ENCODE measurements around the gene SLC29A4. TPM values are rescaled to one million over a fixed set of nuclear protein-coding genes. Genes with fewer than 3 reads are reported as not detected.

SLC29A4 gene
- total and polyA plus RNA-seq, 10 donors: 0.33 to 2.9 (median 2.2) TPM

DNA sequence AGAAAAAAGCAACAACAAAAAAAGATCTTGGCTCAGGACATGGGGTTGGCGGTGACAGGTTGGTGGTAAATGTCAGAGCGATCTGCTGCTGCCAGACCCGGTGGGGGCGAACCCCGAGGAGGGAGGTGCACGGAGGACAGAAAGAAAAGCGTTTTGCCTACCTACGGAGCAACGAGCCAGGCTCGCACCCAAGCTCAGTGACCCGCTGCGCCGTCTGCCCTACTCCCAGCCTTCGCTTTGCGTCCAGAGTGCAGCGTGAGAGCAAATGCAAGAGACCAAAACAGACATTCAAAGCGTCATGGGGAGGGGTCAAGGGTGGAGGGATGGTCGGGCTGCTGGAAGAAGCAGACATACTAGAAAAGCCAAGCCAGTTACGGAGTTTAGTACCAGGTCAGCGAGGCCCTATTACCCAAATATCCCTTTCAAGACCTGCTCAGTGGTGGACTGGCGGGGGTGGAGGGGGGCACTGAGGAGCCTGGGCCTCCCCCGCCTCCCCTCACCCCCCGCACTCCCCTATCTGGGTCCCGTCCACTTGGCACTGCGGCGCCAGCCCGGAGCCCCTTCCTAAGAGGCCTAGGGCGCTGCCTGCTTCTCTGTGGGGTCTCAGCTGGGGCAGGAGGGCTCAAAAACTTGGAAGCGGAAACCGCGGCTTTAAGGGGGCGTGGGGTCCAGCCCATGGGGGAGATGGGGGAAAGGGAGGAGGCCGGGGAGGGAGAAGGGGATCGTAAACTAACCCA, 66.9 kb downstream of the SLC29A4 start:
- Histone ChIP-seq H3K4me1 (peaks cover 0 to 14% (median 7%) of the 10 kb centered on the region in 6 donors), H3K27me3 (replicated peaks in 1 of 7) (no peaks in the 10 kb centered on the region), H3K36me3 (peaks cover 3 to 100% (median 65%) of the 10 kb centered on the region in 6 donors), H3K9me3 (peaks cover 0 to 6% (median 4%) of the 10 kb centered on the region in 8 donors), H3K27ac (no peak overlapping the region), H3K4me3 (no peak overlapping the region)
- intact Hi-C loops (cut with DNase I; ENCODE audit: low total_unique reads): no loop called here
- 86 to 93% (median 89%) methylated on average over 27 to 34 of the region's 34 CpGs for WGBS, 5 donors
- DNase-seq: no peak
- TF ChIP-seq, protein P1, sequence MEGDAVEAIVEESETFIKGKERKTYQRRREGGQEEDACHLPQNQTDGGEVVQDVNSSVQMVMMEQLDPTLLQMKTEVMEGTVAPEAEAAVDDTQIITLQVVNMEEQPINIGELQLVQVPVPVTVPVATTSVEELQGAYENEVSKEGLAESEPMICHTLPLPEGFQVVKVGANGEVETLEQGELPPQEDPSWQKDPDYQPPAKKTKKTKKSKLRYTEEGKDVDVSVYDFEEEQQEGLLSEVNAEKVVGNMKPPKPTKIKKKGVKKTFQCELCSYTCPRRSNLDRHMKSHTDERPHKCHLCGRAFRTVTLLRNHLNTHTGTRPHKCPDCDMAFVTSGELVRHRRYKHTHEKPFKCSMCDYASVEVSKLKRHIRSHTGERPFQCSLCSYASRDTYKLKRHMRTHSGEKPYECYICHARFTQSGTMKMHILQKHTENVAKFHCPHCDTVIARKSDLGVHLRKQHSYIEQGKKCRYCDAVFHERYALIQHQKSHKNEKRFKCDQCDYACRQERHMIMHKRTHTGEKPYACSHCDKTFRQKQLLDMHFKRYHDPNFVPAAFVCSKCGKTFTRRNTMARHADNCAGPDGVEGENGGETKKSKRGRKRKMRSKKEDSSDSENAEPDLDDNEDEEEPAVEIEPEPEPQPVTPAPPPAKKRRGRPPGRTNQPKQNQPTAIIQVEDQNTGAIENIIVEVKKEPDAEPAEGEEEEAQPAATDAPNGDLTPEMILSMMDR (IDR thresholded peaks at IDR 0.05 in 8 of 11, conservative IDR thresholded peaks at IDR 0.05 in 3 of 11): no peak
- no peak for TF ChIP-seq POLR2AphosphoS5 (IDR thresholded peaks at IDR 0.05)
- no peak for TF ChIP-seq POLR2A (IDR thresholded peaks at IDR 0.05)

GRCh38 chr7:5350174-5350463, 67.4 kb downstream of the SLC29A4 start:
- H3K36me3 ChIP-seq: peaks cover 0 to 100% (median 63%) of the 10 kb centered on the region in 6 donors
- TF ChIP-seq, protein P1 (IDR thresholded peaks at IDR 0.05 in 8 of 11, conservative IDR thresholded peaks at IDR 0.05 in 3 of 11): no peak
- TF ChIP-seq POLR2AphosphoS5 (IDR thresholded peaks at IDR 0.05) (no peak), POLR2A (IDR thresholded peaks at IDR 0.05) (no peak)
- no peak overlapping the region for H3K4me3 ChIP-seq
- peaks cover 2 to 19% (median 12%) of the 10 kb centered on the region in 6 donors for H3K4me1 ChIP-seq
- intact Hi-C loops (cut with DNase I; ENCODE audit: low total_unique reads): no loop called here
- H3K9me3 ChIP-seq: peaks cover 0 to under 1% (median under 1%) of the 10 kb centered on the region in 8 donors
- 90 to 94% (median 90%) methylated on average over 15 of the region's 15 CpGs for WGBS, 5 donors
- no peak for DNase-seq
- no peaks in the 10 kb centered on the region for H3K27me3 ChIP-seq (replicated peaks in 1 of 7)
- no peak overlapping the region for H3K27ac ChIP-seq

DNA sequence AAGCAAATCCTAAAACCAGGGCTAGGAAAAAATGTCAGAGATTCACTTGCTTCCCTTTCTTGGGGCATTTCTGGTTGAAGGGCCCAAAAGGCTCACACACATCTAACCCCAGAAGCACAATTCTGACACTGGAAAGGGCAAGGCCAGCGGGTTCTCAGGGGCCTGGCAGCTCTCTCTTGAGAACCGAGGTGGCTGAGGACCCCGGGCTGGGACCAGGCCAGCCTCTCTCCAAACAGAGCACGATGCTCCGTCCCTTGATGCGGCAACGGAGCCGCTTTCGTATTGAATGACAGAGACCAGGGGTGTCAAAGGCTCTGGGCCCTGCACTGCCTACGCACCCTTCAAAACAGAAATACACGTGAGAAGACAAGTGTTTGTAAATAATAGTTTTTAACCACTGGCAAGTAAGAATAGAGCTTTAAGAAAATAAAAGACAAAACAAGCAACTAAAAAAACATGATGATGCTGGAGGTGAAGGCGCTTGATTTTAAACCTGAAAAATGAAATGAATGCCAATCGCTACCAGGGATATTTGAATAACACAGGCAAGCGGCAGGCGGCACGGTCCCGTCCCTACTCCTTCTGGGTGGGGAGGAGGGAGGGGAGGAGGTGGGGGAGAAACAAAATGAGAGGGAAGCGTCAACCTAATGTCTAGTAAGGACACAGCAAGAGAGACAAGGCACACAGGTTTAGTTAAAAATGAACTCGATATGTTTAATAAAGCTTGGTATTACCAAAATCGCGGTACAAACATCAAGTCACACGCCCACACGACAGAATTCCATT, 68.0 kb downstream of the SLC29A4 start:
- Histone ChIP-seq H3K27me3 (replicated peaks in 1 of 7) (no peaks in the 10 kb centered on the region), H3K27ac (no peak overlapping the region)
- WGBS, 5 donors: 90 to 96% (median 94%) methylated on average over 23 of the region's 23 CpGs

More for the DNA sequence above, 68.0 kb downstream of the SLC29A4 start:
- Histone ChIP-seq H3K4me1 (peaks cover 4 to 26% (median 13%) of the 10 kb centered on the region in 6 donors), H3K9me3 (no peaks in the 10 kb centered on the region), H3K36me3 (peaks cover 0 to 100% (median 61%) of the 10 kb centered on the region in 6 donors), H3K4me3 (no peak overlapping the region)
- intact Hi-C loops (cut with DNase I; ENCODE audit: low total_unique reads): no loop called here
- no peak for DNase-seq
- TF ChIP-seq POLR2A (IDR thresholded peaks at IDR 0.05) (no peak), POLR2AphosphoS5 (IDR thresholded peaks at IDR 0.05) (no peak)
- TF ChIP-seq, protein P1 (IDR thresholded peaks at IDR 0.05 in 8 of 11, conservative IDR thresholded peaks at IDR 0.05 in 3 of 11): no peak

All from spleen (tissue), 11 donors.